ENCODE data around the gene DCUN1D2.
"Not testable (repeated sequence)": the region's sequence is repeated elsewhere in the genome, so short reads cannot be mapped to it uniquely, and the experiment has no call there.

DCUN1D2 gene

DNA sequence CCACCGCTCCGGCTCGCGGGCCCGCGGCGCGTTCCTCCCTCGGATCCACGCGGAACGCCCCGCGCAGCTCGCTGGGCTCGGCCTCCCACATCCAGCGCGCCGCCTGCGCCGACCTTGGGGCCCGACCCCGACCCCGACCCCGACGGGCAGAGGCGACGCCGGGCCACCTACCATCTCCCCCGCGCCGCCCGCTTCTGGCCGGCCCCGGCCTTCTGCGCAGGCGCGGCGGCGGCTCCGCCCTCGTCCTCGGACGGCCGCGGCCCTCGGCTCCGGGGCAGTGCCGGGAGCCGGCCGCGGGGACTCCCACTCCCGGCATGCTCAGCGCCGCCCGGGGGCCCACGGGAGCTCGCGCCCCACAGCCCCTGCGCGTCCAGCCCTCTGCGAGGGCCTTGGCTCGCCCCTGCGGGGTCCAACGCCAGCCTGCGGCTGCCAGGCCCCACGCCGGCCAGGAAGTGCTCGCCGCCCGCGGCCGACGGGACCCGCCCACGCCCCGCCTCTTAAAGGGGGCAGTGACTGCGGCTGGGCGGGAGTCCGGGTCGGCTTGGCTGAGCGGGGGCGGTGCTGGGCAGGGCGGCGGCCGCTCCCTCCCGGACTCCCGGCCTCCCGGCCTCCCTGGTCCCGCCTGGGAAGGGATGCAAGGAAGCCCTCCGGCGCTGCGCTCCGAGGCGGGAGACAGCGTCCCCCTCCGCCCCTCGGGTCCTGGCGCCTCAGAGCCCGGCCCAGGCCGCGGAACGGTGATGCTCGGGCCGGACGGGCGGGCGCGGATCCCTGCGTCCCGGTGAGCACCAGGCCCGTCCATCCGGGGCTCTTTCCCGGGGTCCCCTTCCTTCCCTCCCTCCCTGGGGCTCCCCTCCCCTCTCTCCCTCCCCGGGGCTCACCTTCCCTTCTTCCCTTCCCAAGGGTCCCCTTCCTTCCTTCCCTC, at the start of gene DCUN1D2:
TSS of gene DCUN1D2 (minus strand) at position 216 of the 922 bp plus-strand sequence. CDS start at position 174, 42 bp downstream.
- DNase-seq (ENCODE audit: low spot score) = peak; percentile 95

- no peak for DNase-seq (ENCODE audit: low spot score)
These were observed 49.3 kb upstream of the DCUN1D2 start for GRCh38 chr13:113539822-113540221.

DNA sequence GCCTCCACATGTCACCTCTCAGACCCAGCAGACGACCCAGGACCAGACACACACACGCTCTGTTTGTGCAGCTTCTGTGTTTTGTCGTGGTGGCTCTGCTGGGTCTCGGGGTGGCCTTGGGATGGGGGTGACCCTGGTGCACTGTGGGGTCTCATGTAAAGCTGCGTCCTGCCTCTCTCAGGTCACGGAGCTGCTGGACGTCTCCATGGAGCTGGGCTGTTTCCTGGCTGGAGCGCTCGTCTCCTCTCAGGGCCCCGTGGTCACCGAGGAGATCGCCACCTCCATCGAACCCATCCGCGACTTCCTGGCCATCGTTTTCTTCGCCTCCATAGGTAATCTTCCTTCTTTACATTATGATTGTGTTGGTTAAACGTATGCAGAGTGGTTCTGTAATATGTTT, 48.7 kb upstream of the DCUN1D2 start:
- no peak for DNase-seq (ENCODE audit: low spot score)

- DNase-seq (ENCODE audit: low spot score) = no peak
These were observed 48.2 kb upstream of the DCUN1D2 start for GRCh38 chr13:113538689-113539058.

GRCh38 chr13:113537909-113538688, 47.6 kb upstream of the DCUN1D2 start:
- DNase-seq (ENCODE audit: low spot score) = no peak

GRCh38 chr13:113537205-113537604, 46.7 kb upstream of the DCUN1D2 start:
- no peak for DNase-seq (ENCODE audit: low spot score)

- DNase-seq (ENCODE audit: low spot score) = no peak
These were observed 46.1 kb upstream of the DCUN1D2 start for GRCh38 chr13:113536461-113537110.

DNA sequence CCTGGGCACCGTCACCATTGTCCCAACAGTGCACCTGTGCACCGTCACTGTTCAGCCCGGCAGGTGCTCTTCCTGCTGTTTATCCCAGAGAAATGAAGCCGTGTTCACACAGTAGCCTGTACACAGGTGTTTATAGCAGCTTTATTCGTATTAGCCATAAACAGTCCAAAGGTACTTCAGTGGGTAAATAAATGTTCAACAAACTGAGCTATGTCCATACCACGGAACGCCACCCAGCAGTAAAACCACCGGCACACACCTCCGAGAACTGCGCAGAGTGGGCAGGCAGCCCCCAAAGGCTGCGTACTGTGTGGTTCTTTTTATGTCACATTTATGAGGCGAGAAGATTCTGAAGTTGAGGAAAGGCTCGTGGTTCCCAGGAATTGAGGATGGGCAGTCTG, 44.9 kb upstream of the DCUN1D2 start:
- no peak for DNase-seq (ENCODE audit: low spot score)

DNA sequence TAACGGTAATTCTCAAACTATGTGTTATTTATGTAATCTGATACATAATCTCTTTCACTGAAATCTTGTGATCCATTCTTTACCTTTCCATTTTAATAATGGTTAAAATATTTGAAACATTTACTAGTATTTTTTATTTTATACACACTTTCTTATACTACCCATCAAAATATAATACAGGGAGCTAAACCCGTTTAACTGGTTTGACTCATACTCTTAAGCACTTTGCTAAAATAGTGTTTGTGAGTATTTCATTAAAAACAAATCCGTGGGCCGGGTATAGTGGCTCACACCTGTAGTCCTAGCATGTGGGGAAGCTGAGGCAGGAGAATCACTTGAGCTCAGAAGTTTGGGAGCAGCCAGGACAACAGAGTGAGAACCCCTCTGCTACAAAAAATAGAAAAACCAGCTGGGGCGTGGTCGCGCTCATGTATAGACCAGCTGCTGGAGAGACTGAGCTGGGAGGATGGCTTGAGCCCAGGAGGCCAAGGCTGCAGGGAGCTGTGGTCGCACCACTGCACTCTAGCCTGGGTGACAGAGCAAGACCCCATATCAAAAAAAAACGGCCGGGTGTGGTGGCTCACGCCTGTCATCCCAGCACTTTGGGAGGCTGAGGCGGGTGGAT, 43.8 kb upstream of the DCUN1D2 start:
- no peak for DNase-seq (ENCODE audit: low spot score)

GRCh38 chr13:113533161-113533840, 42.8 kb upstream of the DCUN1D2 start:
- no peak for DNase-seq (ENCODE audit: low spot score)

- peak; percentile 40 for DNase-seq (ENCODE audit: low spot score)
These were observed 41.8 kb upstream of the DCUN1D2 start for GRCh38 chr13:113532156-113532806.

- DNase-seq (ENCODE audit: low spot score) = no peak
These were observed 40.7 kb upstream of the DCUN1D2 start for GRCh38 chr13:113531041-113531873.

DNA sequence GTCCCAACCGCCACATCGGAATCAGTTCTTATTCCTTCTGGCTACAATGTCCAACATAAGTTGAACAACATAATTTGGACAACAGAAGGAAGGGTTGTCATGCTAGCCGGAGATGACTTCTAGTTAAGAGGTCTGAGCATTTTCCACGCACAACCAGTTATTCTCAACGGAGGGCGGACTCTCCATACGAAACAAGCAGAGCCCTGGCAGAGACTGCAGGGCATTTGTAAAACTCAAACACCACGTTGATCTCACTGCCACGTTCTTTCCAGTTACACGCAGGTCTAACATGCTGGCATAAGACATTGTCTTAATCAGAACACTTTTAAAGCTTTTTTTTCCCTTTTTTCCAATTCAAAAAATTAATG, 38.3 kb upstream of the DCUN1D2 start:
- DNase-seq (ENCODE audit: low spot score) = no peak

DNA sequence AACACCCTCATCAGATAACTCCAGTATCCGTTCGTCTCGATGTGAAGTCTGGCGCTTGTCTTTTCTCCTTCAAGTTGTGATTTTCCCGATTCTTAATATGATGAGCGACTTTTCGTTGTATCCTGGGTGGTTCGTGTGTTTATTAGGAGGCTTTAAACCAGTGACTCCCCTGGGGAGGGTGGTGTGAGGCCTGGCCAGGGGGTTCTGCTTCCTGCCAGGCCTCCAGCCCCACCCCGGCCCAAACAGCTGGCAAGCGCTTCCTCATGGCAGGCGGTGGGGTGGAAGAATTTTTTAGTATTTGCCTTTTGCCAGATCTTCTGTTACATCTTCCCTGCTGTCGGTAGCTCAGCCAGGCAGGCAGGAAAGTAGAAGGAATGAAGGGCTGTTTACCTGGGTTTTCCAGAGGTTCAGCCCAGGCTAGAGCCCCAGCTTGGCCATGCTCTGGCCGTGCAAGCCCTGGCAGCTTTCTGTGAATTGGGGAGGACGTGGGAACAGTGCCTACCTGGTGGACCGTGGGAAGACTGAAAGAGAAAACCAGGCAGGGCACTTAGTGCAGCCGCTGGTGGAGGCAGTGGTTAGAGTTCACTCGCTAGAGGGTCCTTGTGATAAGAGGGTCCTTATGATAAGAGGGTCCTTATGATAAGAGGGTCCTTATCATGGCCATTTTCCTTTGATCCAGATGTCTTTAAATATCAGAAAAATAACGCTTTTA, 37.7 kb upstream of the DCUN1D2 start:
- DNase-seq (ENCODE audit: low spot score) = no peak

DNA sequence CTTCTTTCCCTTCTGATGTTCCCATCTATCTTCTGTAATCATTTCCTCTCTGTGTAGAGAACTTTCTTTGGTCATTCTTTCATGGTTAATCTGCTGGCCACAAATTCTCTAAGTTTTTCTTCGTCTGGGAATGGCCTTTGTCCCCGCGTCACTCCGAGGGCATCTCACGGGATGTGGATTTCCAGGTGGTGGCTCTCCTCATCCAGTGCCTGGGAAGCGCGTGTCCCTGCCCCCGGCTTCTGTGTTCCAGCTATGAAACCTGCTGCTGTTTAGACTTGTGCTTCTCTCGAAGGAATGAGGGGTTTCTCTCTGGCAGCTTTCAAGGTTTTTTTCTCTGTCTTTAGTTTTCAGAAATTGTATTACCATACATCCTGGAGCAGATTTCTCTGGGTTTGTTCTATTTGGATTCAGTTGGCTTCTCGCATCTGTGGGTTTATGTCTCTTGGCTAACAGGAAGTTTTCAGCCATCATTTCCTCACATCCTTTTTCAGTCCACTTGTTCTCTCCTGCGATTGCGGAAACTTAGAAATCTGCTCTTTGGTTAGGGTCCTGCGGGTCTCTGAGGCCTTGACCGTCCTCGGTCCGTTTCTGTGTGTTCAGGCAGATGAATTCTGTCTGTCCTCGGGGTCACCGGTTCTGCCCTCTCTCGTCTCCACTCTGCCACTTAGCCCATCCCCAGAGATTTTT, 36.9 kb upstream of the DCUN1D2 start:
- no peak for DNase-seq (ENCODE audit: low spot score)

DNA sequence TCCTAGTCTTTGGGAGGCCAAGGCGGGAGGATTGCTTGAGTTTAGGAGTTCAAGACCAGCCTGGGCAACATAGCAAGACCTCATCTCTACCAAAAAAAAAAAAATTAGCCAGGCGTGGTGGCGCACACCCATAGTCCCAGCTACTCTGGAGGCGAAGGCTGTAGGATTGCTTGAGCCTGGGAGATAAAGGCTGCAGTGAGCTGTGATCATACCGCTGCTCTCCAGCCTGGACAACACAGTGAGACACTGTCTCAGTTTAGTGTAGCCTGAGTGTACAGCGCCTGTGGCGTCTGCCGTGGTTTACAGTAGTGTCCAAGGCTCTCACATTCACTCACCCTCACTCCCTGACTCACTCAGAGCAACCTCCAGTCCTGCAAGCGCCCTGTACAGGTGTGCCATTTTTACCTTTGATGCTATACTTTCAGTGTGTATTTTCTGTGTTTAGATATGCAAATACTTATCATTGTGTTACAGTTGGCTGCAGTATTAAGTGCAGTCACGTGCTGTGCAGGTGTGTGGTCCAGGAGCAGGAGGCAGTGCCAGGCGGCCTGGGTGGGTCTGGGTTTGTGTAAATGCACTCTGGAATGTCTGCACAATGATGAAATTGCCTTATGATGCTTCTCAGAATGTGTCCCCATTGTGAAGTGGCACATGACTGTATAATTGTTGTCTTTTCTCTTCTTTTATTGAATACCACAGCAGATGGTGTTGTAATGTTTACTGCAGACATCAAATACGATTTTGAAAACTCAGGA, 36.1 kb upstream of the DCUN1D2 start:
- DNase-seq (ENCODE audit: low spot score) = no peak

DNA sequence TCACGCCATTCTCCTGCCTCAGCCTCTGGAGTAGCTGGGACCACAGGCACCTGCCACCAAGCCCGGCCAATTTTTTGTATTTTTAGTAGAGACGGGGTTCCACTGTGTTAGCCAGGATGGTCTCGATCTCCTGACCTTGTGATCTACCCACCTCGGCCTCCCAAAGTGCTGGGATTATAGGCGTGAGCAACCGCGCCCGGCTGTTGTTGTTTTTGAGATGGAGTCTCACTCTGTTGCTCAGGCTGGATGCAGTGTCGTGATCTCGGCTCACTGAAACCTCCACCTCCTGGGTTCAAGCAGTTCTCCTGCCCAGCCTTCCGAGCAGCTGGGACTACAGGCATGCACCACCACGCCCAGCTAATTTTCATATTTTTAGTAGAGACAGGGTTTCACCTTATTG, 31.9 kb upstream of the DCUN1D2 start:
- DNase-seq (ENCODE audit: low spot score) = not testable (repeated sequence)

DNA sequence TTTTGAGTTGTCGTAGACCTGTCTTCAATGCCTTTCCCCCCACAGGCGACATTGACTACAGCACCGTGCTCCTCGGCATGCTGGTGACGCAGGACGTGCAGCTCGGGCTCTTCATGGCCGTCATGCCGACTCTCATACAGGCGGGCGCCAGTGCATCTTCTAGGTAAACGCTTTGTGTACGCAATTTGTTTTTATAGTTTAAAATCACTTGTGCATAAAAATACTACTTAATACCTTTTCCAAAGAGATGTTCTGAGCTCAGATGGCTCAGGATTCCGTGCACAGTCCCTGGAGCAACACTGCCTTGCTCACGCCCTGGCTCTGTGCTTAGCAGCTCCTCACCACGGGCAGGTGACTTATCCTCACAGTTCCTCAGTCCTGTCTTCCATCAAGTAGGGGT, 30.1 kb upstream of the DCUN1D2 start:
- no peak for DNase-seq (ENCODE audit: low spot score)
